IMR-90 (cell line): Measurements from ENCODE around the gene SEMA4A. TPM values are rescaled to one million over a fixed set of nuclear protein-coding genes. Genes with fewer than 3 reads are reported as not detected.

Experiments used
- ATAC-seq: fragments of 200-7000 bp; cut with Tn5 transposase; 2 replicates; pipeline ENCODE4 v1.9.1; 2020; ENCODE audit warnings: low read depth, mild to moderate bottlenecking, moderate library complexity
- BruUV-seq: library from RNA; stranded (reverse); fragments of 400-500 nt; replicated peaks from 2 replicates; lab custom pipeline; 2021; lab: Mats Ljungman, UMichigan
- CTCF ChIA-PET: fragments of 300-600 bp; formaldehyde crosslinking; extraction: SDS; loops from one replicate; lab custom pipeline; 2021; ENCODE audit warnings: antibody characterized with exemption; lab: Yijun Ruan, JAX
- POLR2A ChIA-PET: fragments of 300-600 bp; sonication (Branson Sonifier 250); formaldehyde crosslinking; loops from one replicate; lab custom pipeline; 2022; ENCODE audit warnings: antibody characterized with exemption; ENCODE audit not compliant: unreplicated experiment; lab: Charles Lee
- DNase-seq: peaks from one replicate; pipeline ENCODE4 v3.0.0; 2013
- H2AFZ ChIP-seq: replicated peaks from 2 replicates; pipeline ENCODE3; 2013; ENCODE audit warnings: low read length, mild to moderate bottlenecking; ENCODE audit not compliant: poor library complexity
- H2AK5ac ChIP-seq: 2 replicates; pipeline ENCODE4 v1.6.1; 2013; ENCODE audit warnings: low read depth, low read length, inconsistent platforms
- H2AK9ac ChIP-seq: replicated peaks from 2 replicates; pipeline ENCODE3; 2013; ENCODE audit warnings: mild to moderate bottlenecking, low read depth, low read length, moderate library complexity; ENCODE audit not compliant: poor library complexity
- H2BK120ac ChIP-seq: 2 replicates; pipeline ENCODE4 v1.6.1; 2013; ENCODE audit warnings: low read depth, low read length, inconsistent platforms
- H2BK15ac ChIP-seq: 3 replicates; pipeline ENCODE4 v1.6.1; 2013; ENCODE audit warnings: low read depth, low read length, inconsistent platforms
- H2BK20ac ChIP-seq: 2 replicates; pipeline ENCODE4 v1.6.1; 2013; ENCODE audit warnings: low read depth, mild to moderate bottlenecking, inconsistent platforms, low read length, moderate library complexity
- H2BK5ac ChIP-seq: 2 replicates; pipeline ENCODE4 v1.6.1; 2013; ENCODE audit warnings: mild to moderate bottlenecking, low read depth, low read length, inconsistent platforms; ENCODE audit not compliant: poor library complexity, severe bottlenecking
- H3K14ac ChIP-seq: replicated peaks from 2 replicates; pipeline ENCODE4 v1.6.1; 2013; ENCODE audit warnings: low read depth, low read length, inconsistent platforms
- H3K18ac ChIP-seq: 2 replicates; pipeline ENCODE4 v1.6.1; 2013; ENCODE audit warnings: low read depth, low read length, control low read depth
- H3K23ac ChIP-seq: 2 replicates; pipeline ENCODE4 v1.6.1; 2013; ENCODE audit warnings: low read depth, low read length, inconsistent platforms
- H3K27ac ChIP-seq: 2 replicates; pipeline ENCODE4 v1.5.1; 2013; ENCODE audit warnings: mild to moderate bottlenecking, control low read depth, low read length; ENCODE audit not compliant: insufficient read depth
- H3K27me3 ChIP-seq: 2 replicates; pipeline ENCODE4 v1.6.1; 2013; ENCODE audit warnings: low read length; ENCODE audit not compliant: control insufficient read depth, insufficient read depth
- H3K36me3 ChIP-seq: 2 replicates; pipeline ENCODE4 v1.6.1; 2013; ENCODE audit warnings: low read length, mixed read lengths; ENCODE audit not compliant: control insufficient read depth, insufficient read depth
- H3K4ac ChIP-seq: 2 replicates; pipeline ENCODE4 v1.6.1; 2013; ENCODE audit warnings: low read depth, low read length, inconsistent platforms
- H3K4me1 ChIP-seq: 2 replicates; pipeline ENCODE4 v1.6.1; 2013; ENCODE audit warnings: low read length, mixed read lengths; ENCODE audit not compliant: control insufficient read depth, insufficient read depth
- H3K4me2 ChIP-seq: 2 replicates; pipeline ENCODE4 v1.6.1; 2013; ENCODE audit warnings: low read depth, mild to moderate bottlenecking, control low read depth, low read length, moderate library complexity
- H3K4me3 ChIP-seq: 2 replicates; pipeline ENCODE4 v1.5.1; 2013; ENCODE audit warnings: low read depth, mild to moderate bottlenecking, control low read depth, low read length, moderate library complexity; ENCODE audit not compliant: insufficient read depth
- H3K56ac ChIP-seq: 2 replicates; pipeline ENCODE4 v1.6.1; 2013; ENCODE audit warnings: low read length, inconsistent platforms; ENCODE audit not compliant: insufficient read depth; ENCODE audit errors: extremely low read depth
- H3K79me1 ChIP-seq, 2 experiments: 2 replicates each; pipeline ENCODE4 v1.6.1; 2013; ENCODE audit warnings: low read length in 2 of 2, inconsistent platforms in 1 of 2, low read depth in 1 of 2
- H3K9ac ChIP-seq: 2 replicates; pipeline ENCODE4 v1.6.1; 2013; ENCODE audit warnings: low read depth, low read length, control low read depth
- H3K9me1 ChIP-seq: 2 replicates; pipeline ENCODE4 v1.6.1; 2013; ENCODE audit warnings: low read length, inconsistent platforms; ENCODE audit not compliant: insufficient read depth
- H3K9me3 ChIP-seq: 2 replicates; pipeline ENCODE4 v1.6.1; 2013; ENCODE audit warnings: low read length; ENCODE audit not compliant: control insufficient read depth, insufficient read depth
- H4K20me1 ChIP-seq: 2 replicates; pipeline ENCODE4 v1.6.1; 2013; ENCODE audit warnings: low read length, inconsistent platforms; ENCODE audit not compliant: insufficient read depth
- H4K5ac ChIP-seq: 2 replicates; pipeline ENCODE4 v1.6.1; 2013; ENCODE audit warnings: mild to moderate bottlenecking, low read depth, low read length, control low read depth
- H4K8ac ChIP-seq, 2 experiments: 2 replicates each; pipeline ENCODE4 v1.6.1; 2013; ENCODE audit warnings: low read depth in 2 of 2, low read length in 2 of 2, control low read depth in 1 of 2, inconsistent platforms in 1 of 2
- H4K91ac ChIP-seq: 2 replicates; pipeline ENCODE4 v1.6.1; 2013; ENCODE audit warnings: low read depth, low read length, inconsistent platforms; ENCODE audit not compliant: insufficient read depth
- BHLHE40 ChIP-seq: fragments of 150-350 bp; IDR thresholded peaks from 2 replicates; pipeline ENCODE4 v1.6.1; 2016; ENCODE audit warnings: mild to moderate bottlenecking, low read depth, low read length
- CEBPB ChIP-seq: IDR thresholded peaks from 2 replicates; pipeline ENCODE4 v1.6.1; 2012; ENCODE audit warnings: low read depth, low read length, improper control_type of control experiment
- CHD1 ChIP-seq: IDR thresholded peaks from 2 replicates; pipeline ENCODE4 v1.6.1; 2012; ENCODE audit warnings: low read depth, low read length, improper control_type of control experiment
- ELK1 ChIP-seq: fragments of 150-350 bp; IDR thresholded peaks from 2 replicates; pipeline ENCODE4 v1.6.1; 2016; ENCODE audit warnings: low read depth, mild to moderate bottlenecking, low read length, moderate library complexity, borderline replicate concordance
- FOS ChIP-seq: fragments of 150-350 bp; IDR thresholded peaks from 2 replicates; pipeline ENCODE4 v1.6.1; 2016; ENCODE audit warnings: low read depth, low read length
- MAFK ChIP-seq: IDR thresholded peaks from 2 replicates; pipeline ENCODE4 v1.6.1; 2012; ENCODE audit warnings: low read depth, low read length, improper control_type of control experiment
- MAZ ChIP-seq: IDR thresholded peaks from 2 replicates; pipeline ENCODE4 v1.6.1; 2012; ENCODE audit warnings: low read depth, mild to moderate bottlenecking, low read length, improper control_type of control experiment, moderate library complexity, borderline replicate concordance
- MXI1 ChIP-seq: IDR thresholded peaks from 2 replicates; pipeline ENCODE4 v1.6.1; 2012; ENCODE audit warnings: low read depth, mild to moderate bottlenecking, low read length, moderate library complexity, borderline replicate concordance
- NFE2L2 ChIP-seq: fragments of 150-350 bp; IDR thresholded peaks from 2 replicates; pipeline ENCODE4 v1.6.1; 2016; ENCODE audit warnings: low read depth, mild to moderate bottlenecking, low read length
- POLR2A ChIP-seq: IDR thresholded peaks from 2 replicates; pipeline ENCODE4 v1.6.1; 2012; ENCODE audit warnings: mild to moderate bottlenecking, low read depth, low read length
- RAD21 ChIP-seq: IDR thresholded peaks from 2 replicates; pipeline ENCODE4 v1.6.1; 2012; ENCODE audit warnings: low read length, improper control_type of control experiment
- RCOR1 ChIP-seq: IDR thresholded peaks from 2 replicates; pipeline ENCODE4 v1.6.1; 2012; ENCODE audit warnings: mild to moderate bottlenecking, low read length, improper control_type of control experiment; ENCODE audit not compliant: insufficient replicate concordance
- RFX5 ChIP-seq: IDR thresholded peaks from 2 replicates; pipeline ENCODE4 v1.8.0; 2012; ENCODE audit warnings: low read depth, mild to moderate bottlenecking, low read length, moderate library complexity
- SMC3 ChIP-seq: fragments of 150-350 bp; IDR thresholded peaks from 2 replicates; pipeline ENCODE4 v1.6.1; 2016; ENCODE audit warnings: low read depth, mild to moderate bottlenecking, antibody characterized with exemption, low read length, moderate library complexity
- USF2 ChIP-seq: fragments of 150-350 bp; IDR thresholded peaks from 2 replicates; pipeline ENCODE4 v1.6.1; 2017; ENCODE audit warnings: mild to moderate bottlenecking, antibody characterized with exemption, low read length, low read depth
- WGBS, 2 experiments: methylation state at CpG; one replicate each; pipeline versions ENCODE4 v1.1.5 to v1.1.7; 2013; ENCODE audit warnings: missing lambda C conversion rate in 2 of 2; ENCODE audit not compliant: insufficient read length in 1 of 2; ENCODE audit errors: extremely low coverage in 2 of 2; 5-methylcytosine and 5-hydroxymethylcytosine counted together
- dilution Hi-C: fragments of 300-500 bp; cut with HindIII; formaldehyde crosslinking; loops from one replicate; pipeline ENCODE4 v1.14.3; 2018; ENCODE audit warnings: low sequenced_read_pairs; ENCODE audit not compliant: unreplicated experiment
- in situ Hi-C: fragments of 300-500 bp; cut with MboI; formaldehyde crosslinking; loops from 3 replicates; pipeline ENCODE4 v1.14.3; 2019; ENCODE audit warnings: low sequenced_read_pairs, inconsistent platforms, mixed read lengths
- intact Hi-C: fragments of 100-400 bp; cut with micrococcal nuclease; formaldehyde crosslinking; loops from 2 replicates; pipeline ENCODE4 v1.10.0; 2022
- polyA plus RNA-seq, 3 experiments: library from polyadenylated mRNA; depleted of rRNA; stranded (reverse); fragments of >200 nt; gene quantifications; 2 replicates each; pipeline ENCODE4 v1.2.3, GENCODE V29; 2012; ENCODE audit warnings: low replicate concordance in 1 of 3
- total RNA-seq: library from RNA; depleted of rRNA; stranded (reverse); fragments of >200 nt; gene quantifications from 2 replicates; pipeline ENCODE4 v1.2.3, GENCODE V29; 2012

SEMA4A gene
- total and polyA plus RNA-seq, 2 of the 4 experiments (the other 2 are of a cell fraction): 0.18 to 0.86 TPM

GRCh38 chr1:156126043-156126629, 27.2 kb upstream of the SEMA4A start:
- Histone ChIP-seq H2BK20ac (peak overlapping the region; percentile 89), H3K36me3 (peaks cover 8% of the 10 kb centered on the region), H3K9ac (peak overlapping the region; percentile 64), H2AK9ac (peak overlapping the region; percentile 95), H2BK120ac (peak overlapping the region; percentile 91), H3K79me1 (peaks cover 0 to 50% of the 10 kb centered on the region in 2 experiments; a peak in 2 of 4 replicates), H4K8ac (peak overlapping the region; percentile 89 to 95), H3K9me1 (peaks cover 11% of the 10 kb centered on the region), H3K23ac (peak overlapping the region; percentile 92), H3K9me3 (no peaks in the 10 kb centered on the region), H3K18ac (peak overlapping the region; percentile 84), H3K27ac (peak overlapping the region; percentile 98), H3K56ac (peak overlapping the region; percentile 84), H2AFZ (no peak overlapping the region), H3K14ac (peak overlapping the region; percentile 95), H4K5ac (peak overlapping the region; percentile 85), H3K4me1 (peaks cover 64% of the 10 kb centered on the region), H2BK5ac (peak overlapping the region; percentile 99), H2BK15ac (peak overlapping the region; percentile 75; the same call in 2 of the 3 replicates), H3K27me3 (no peaks in the 10 kb centered on the region), H4K91ac (peak overlapping the region; percentile 97), H2AK5ac (peak overlapping the region; percentile 98), H4K20me1 (peaks cover 61% of the 10 kb centered on the region), H3K4me3 (no peak overlapping the region), H3K4me2 (peak overlapping the region; percentile 86), H3K4ac (peak overlapping the region; percentile 98)
- no TSS peak for BruUV-seq
- ChIA-PET CTCF (interaction anchor here (0.8 kb wide), 1 partner anchor 9 kb away, joined by 5 read pairs; no protein-coding TSS in a partner anchor), POLR2A (no interaction called here)
- dilution Hi-C loops (no loop called here), intact Hi-C loops (no loop called here), in situ Hi-C loops (no loop called here)
- ATAC-seq (peak; percentile 52), DNase-seq (peak; percentile 96)
- no CpG with 5 or more reads among the region's 11 CpGs for WGBS, 2 experiments
- TF ChIP-seq USF2 (no peak; the same call in 1 of the 2 replicates), CHD1 (no peak), MAZ (peak; percentile 85; the same call in 1 of the 2 replicates), FOS (peak; percentile 75), RCOR1 (no peak), SMC3 (peak; percentile 1; the same call in 1 of the 2 replicates), MAFK (no peak), RAD21 (peak; percentile 0; the same call in 1 of the 2 replicates), CEBPB (no peak), MXI1 (no peak), ELK1 (no peak), RFX5 (no peak), BHLHE40 (no peak), NFE2L2 (no peak), POLR2A (peak; percentile 82)
